ENCODE data around the gene HS3ST3A1.
"Not testable (repeated sequence)": the region's sequence is repeated elsewhere in the genome, so short reads cannot be mapped to it uniquely, and the experiment has no call there.

The HS3ST3A1 gene

GRCh38 chr17:13560935-13561334 is 40.8 kb downstream of the HS3ST3A1 start:
- Histone ChIP-seq H3K4me3 (ENCODE audit: low read depth in 1 of 2, low read length in 2 of 2) (no peak overlapping the region), H3K4me1 (ENCODE audit: control insufficient read depth in 1 of 2, insufficient read depth in 2 of 2, low read length in 2 of 2) (no peaks in the 10 kb centered on the region), H3K27ac (ENCODE audit: low read depth, low read length) (no peak overlapping the region), H3K9me3 (ENCODE audit: control insufficient read depth in 1 of 2, low read length in 2 of 2) (no peaks in the 10 kb centered on the region), H3K36me3 (ENCODE audit: control insufficient read depth in 1 of 2, insufficient read depth in 2 of 2, low read length in 2 of 2) (no peaks in the 10 kb centered on the region), H3K9ac (ENCODE audit: low read depth in 1 of 2, low read length in 2 of 2) (no peak overlapping the region), H3K27me3 (ENCODE audit: control insufficient read depth in 1 of 2, insufficient read depth in 2 of 2, low read length in 2 of 2) (no peaks in the 10 kb centered on the region)

DNA sequence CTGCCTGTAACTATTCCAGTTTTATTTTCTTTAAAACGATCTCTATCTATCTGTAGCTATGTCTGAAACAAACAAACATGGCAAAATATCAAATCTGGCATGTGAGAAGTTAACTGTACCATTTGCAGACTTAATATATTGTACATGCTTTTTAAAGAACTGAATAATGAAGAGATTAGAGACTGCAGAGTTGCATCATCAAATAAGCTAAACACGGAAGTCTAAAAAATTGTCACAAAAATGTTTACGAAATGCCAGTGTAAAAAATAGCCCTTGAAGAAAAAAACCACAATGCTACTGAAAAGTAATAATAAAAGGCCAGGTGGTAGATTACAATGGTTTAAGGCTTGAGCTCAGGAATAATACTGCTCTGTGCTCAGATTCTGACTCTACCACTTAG is 43.1 kb downstream of the HS3ST3A1 start:
- Histone ChIP-seq H3K27me3 (ENCODE audit: control insufficient read depth in 1 of 2, insufficient read depth in 2 of 2, low read length in 2 of 2) (no peaks in the 10 kb centered on the region), H3K27ac (ENCODE audit: low read depth, low read length) (no peak overlapping the region), H3K4me3 (ENCODE audit: low read depth in 1 of 2, low read length in 2 of 2) (no peak overlapping the region)

DNA sequence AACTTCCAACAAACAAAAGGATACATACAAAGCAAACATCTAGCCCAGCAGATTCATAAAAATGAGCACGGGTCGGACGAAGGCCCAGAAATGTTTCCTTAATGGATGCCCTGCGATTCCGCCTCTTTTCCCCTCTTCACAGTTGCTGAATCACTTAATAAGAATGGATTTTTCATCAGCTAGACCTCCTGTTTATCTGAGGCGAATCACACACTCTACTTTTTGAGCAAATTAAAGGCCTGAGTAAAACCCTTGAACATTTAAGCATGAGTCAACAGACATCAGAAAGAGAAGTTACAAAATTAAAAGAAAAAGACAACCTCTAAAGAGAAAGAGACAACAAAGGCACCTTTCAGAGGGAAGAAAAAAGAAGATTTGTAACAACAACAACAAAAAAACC is 44.7 kb downstream of the HS3ST3A1 start:
- Histone ChIP-seq H3K36me3 (ENCODE audit: control insufficient read depth in 1 of 2, insufficient read depth in 2 of 2, low read length in 2 of 2) (no peaks in the 10 kb centered on the region), H3K27me3 (ENCODE audit: control insufficient read depth in 1 of 2, insufficient read depth in 2 of 2, low read length in 2 of 2) (no peaks in the 10 kb centered on the region), H3K4me1 (ENCODE audit: control insufficient read depth in 1 of 2, insufficient read depth in 2 of 2, low read length in 2 of 2) (no peaks in the 10 kb centered on the region), H3K9ac (ENCODE audit: low read depth in 1 of 2, low read length in 2 of 2) (no peak overlapping the region), H3K27ac (ENCODE audit: low read depth, low read length) (no peak overlapping the region), H3K9me3 (ENCODE audit: control insufficient read depth in 1 of 2, low read length in 2 of 2) (no peaks in the 10 kb centered on the region), H3K4me3 (ENCODE audit: low read depth in 1 of 2, low read length in 2 of 2) (no peak overlapping the region)

More for the DNA sequence above, 43.1 kb downstream of the HS3ST3A1 start:
- no peaks in the 10 kb centered on the region for H3K9me3 ChIP-seq (ENCODE audit: control insufficient read depth in 1 of 2, low read length in 2 of 2)
- no peaks in the 10 kb centered on the region for H3K4me1 ChIP-seq (ENCODE audit: control insufficient read depth in 1 of 2, insufficient read depth in 2 of 2, low read length in 2 of 2)
- H3K36me3 ChIP-seq (ENCODE audit: control insufficient read depth in 1 of 2, insufficient read depth in 2 of 2, low read length in 2 of 2): no peaks in the 10 kb centered on the region
- no peak overlapping the region for H3K9ac ChIP-seq (ENCODE audit: low read depth in 1 of 2, low read length in 2 of 2)

DNA sequence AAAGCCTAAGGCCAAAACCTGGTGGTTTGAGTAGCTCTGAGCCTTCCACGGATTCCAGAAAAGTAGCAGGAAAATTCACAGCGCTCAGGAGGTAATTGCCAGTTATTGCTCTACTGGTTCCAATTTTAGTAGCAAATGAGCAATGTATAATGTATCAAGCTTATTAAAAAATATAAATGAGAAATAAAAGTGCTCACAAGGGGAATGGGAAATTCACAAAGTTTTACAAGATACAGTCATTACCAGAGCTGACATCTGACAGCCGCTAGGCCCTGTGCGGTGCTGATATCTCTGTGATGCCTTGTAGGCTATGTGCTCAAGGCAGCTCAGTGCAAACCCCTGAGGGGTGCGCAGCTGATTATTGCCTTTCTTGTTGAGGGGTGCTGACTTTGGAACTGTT is 47.5 kb downstream of the HS3ST3A1 start:
- H3K27me3 ChIP-seq (ENCODE audit: control insufficient read depth in 1 of 2, insufficient read depth in 2 of 2, low read length in 2 of 2): no peaks in the 10 kb centered on the region

GRCh38 chr17:13550291-13550690 is 51.4 kb downstream of the HS3ST3A1 start:
- Histone ChIP-seq H3K9me3 (ENCODE audit: control insufficient read depth in 1 of 2, low read length in 2 of 2) (no peaks in the 10 kb centered on the region), H3K27me3 (ENCODE audit: control insufficient read depth in 1 of 2, insufficient read depth in 2 of 2, low read length in 2 of 2) (no peaks in the 10 kb centered on the region), H3K4me3 (ENCODE audit: low read depth in 1 of 2, low read length in 2 of 2) (no peak overlapping the region), H3K9ac (ENCODE audit: low read depth in 1 of 2, low read length in 2 of 2) (no peak overlapping the region), H3K4me1 (ENCODE audit: control insufficient read depth in 1 of 2, insufficient read depth in 2 of 2, low read length in 2 of 2) (no peaks in the 10 kb centered on the region), H3K36me3 (ENCODE audit: control insufficient read depth in 1 of 2, insufficient read depth in 2 of 2, low read length in 2 of 2) (no peaks in the 10 kb centered on the region), H3K27ac (ENCODE audit: low read depth, low read length) (no peak overlapping the region)

More for the DNA sequence above, 47.5 kb downstream of the HS3ST3A1 start:
- Histone ChIP-seq H3K4me3 (ENCODE audit: low read depth in 1 of 2, low read length in 2 of 2) (no peak overlapping the region), H3K27ac (ENCODE audit: low read depth, low read length) (no peak overlapping the region), H3K4me1 (ENCODE audit: control insufficient read depth in 1 of 2, insufficient read depth in 2 of 2, low read length in 2 of 2) (no peaks in the 10 kb centered on the region), H3K9me3 (ENCODE audit: control insufficient read depth in 1 of 2, low read length in 2 of 2) (no peaks in the 10 kb centered on the region), H3K9ac (ENCODE audit: low read depth in 1 of 2, low read length in 2 of 2) (no peak overlapping the region), H3K36me3 (ENCODE audit: control insufficient read depth in 1 of 2, insufficient read depth in 2 of 2, low read length in 2 of 2) (no peaks in the 10 kb centered on the region)

- H3K36me3 ChIP-seq (ENCODE audit: control insufficient read depth in 1 of 2, insufficient read depth in 2 of 2, low read length in 2 of 2); H3K27me3 ChIP-seq (ENCODE audit: control insufficient read depth in 1 of 2, insufficient read depth in 2 of 2, low read length in 2 of 2); H3K9ac ChIP-seq (ENCODE audit: low read depth in 1 of 2, low read length in 2 of 2); H3K4me3 ChIP-seq (ENCODE audit: low read depth in 1 of 2, low read length in 2 of 2); H3K9me3 ChIP-seq (ENCODE audit: control insufficient read depth in 1 of 2, low read length in 2 of 2); H3K27ac ChIP-seq (ENCODE audit: low read depth, low read length); H3K4me1 ChIP-seq (ENCODE audit: control insufficient read depth in 1 of 2, insufficient read depth in 2 of 2, low read length in 2 of 2): not testable (repeated sequence)
Observed at GRCh38 chr17:13548576-13548975, 53.2 kb downstream of the HS3ST3A1 start.

DNA sequence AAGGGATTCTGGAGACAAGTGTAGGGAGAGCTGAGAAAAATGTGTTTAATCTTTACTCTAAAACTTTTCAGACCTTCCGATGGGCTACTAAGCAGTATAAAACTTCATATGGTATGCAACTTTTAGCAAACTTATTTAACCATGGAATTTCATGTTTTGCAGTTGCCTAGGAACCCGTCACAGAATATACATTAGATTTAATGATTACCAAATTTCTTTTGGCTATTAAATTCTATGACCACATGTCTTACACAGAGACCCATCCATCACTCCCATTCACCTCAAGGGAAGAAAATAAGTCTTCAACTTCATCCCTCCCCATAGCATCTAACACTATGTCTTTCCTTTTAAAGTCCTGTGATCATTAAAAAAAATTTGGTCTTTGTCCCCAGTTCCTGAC is 54.9 kb downstream of the HS3ST3A1 start:
- Histone ChIP-seq H3K27ac (ENCODE audit: low read depth, low read length) (no peak overlapping the region), H3K9me3 (ENCODE audit: control insufficient read depth in 1 of 2, low read length in 2 of 2) (no peaks in the 10 kb centered on the region), H3K36me3 (ENCODE audit: control insufficient read depth in 1 of 2, insufficient read depth in 2 of 2, low read length in 2 of 2) (no peaks in the 10 kb centered on the region), H3K4me1 (ENCODE audit: control insufficient read depth in 1 of 2, insufficient read depth in 2 of 2, low read length in 2 of 2) (no peaks in the 10 kb centered on the region), H3K4me3 (ENCODE audit: low read depth in 1 of 2, low read length in 2 of 2) (no peak overlapping the region), H3K27me3 (ENCODE audit: control insufficient read depth in 1 of 2, insufficient read depth in 2 of 2, low read length in 2 of 2) (no peaks in the 10 kb centered on the region), H3K9ac (ENCODE audit: low read depth in 1 of 2, low read length in 2 of 2) (no peak overlapping the region)

GRCh38 chr17:13545941-13546340 is 55.8 kb downstream of the HS3ST3A1 start:
- Histone ChIP-seq H3K9me3 (ENCODE audit: control insufficient read depth in 1 of 2, low read length in 2 of 2) (no peaks in the 10 kb centered on the region), H3K27me3 (ENCODE audit: control insufficient read depth in 1 of 2, insufficient read depth in 2 of 2, low read length in 2 of 2) (no peaks in the 10 kb centered on the region), H3K4me3 (ENCODE audit: low read depth in 1 of 2, low read length in 2 of 2) (no peak overlapping the region), H3K9ac (ENCODE audit: low read depth in 1 of 2, low read length in 2 of 2) (no peak overlapping the region), H3K27ac (ENCODE audit: low read depth, low read length) (no peak overlapping the region), H3K36me3 (ENCODE audit: control insufficient read depth in 1 of 2, insufficient read depth in 2 of 2, low read length in 2 of 2) (no peaks in the 10 kb centered on the region), H3K4me1 (ENCODE audit: control insufficient read depth in 1 of 2, insufficient read depth in 2 of 2, low read length in 2 of 2) (no peaks in the 10 kb centered on the region)

DNA sequence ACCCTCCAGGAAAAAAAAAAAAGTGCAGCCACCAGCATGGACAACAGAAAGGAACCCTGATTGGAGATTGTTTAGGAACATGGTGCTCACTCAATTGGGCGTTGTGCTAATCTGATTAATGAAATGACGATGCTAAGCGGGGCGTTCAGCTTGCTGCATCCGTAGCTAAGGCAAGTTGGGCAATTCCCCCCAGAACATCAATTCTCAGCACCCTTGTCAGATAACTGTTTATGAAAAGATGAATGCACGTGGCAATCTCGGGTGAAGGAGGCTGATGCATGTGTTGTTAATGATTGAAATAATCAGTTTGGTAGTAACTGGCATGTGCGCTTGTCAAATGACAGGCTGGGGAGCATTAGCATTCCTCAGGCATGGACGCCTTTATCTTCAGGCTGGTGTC is 57.0 kb downstream of the HS3ST3A1 start:
- no peaks in the 10 kb centered on the region for H3K36me3 ChIP-seq (ENCODE audit: control insufficient read depth in 1 of 2, insufficient read depth in 2 of 2, low read length in 2 of 2)
- no peak overlapping the region for H3K27ac ChIP-seq (ENCODE audit: low read depth, low read length)

GRCh38 chr17:13544292-13544691 is 57.4 kb downstream of the HS3ST3A1 start:
- Histone ChIP-seq H3K9me3 (ENCODE audit: control insufficient read depth in 1 of 2, low read length in 2 of 2) (no peaks in the 10 kb centered on the region), H3K9ac (ENCODE audit: low read depth in 1 of 2, low read length in 2 of 2) (no peak overlapping the region), H3K27ac (ENCODE audit: low read depth, low read length) (no peak overlapping the region), H3K27me3 (ENCODE audit: control insufficient read depth in 1 of 2, insufficient read depth in 2 of 2, low read length in 2 of 2) (no peaks in the 10 kb centered on the region), H3K4me3 (ENCODE audit: low read depth in 1 of 2, low read length in 2 of 2) (no peak overlapping the region), H3K4me1 (ENCODE audit: control insufficient read depth in 1 of 2, insufficient read depth in 2 of 2, low read length in 2 of 2) (no peaks in the 10 kb centered on the region), H3K36me3 (ENCODE audit: control insufficient read depth in 1 of 2, insufficient read depth in 2 of 2, low read length in 2 of 2) (no peaks in the 10 kb centered on the region)

More for the DNA sequence above, 57.0 kb downstream of the HS3ST3A1 start:
- no peaks in the 10 kb centered on the region for H3K9me3 ChIP-seq (ENCODE audit: control insufficient read depth in 1 of 2, low read length in 2 of 2)
- no peaks in the 10 kb centered on the region for H3K4me1 ChIP-seq (ENCODE audit: control insufficient read depth in 1 of 2, insufficient read depth in 2 of 2, low read length in 2 of 2)
- no peak overlapping the region for H3K4me3 ChIP-seq (ENCODE audit: low read depth in 1 of 2, low read length in 2 of 2)
- H3K9ac ChIP-seq (ENCODE audit: low read depth in 1 of 2, low read length in 2 of 2): no peak overlapping the region
- no peaks in the 10 kb centered on the region for H3K27me3 ChIP-seq (ENCODE audit: control insufficient read depth in 1 of 2, insufficient read depth in 2 of 2, low read length in 2 of 2)

- no peaks in the 10 kb centered on the region for H3K27me3 ChIP-seq (ENCODE audit: control insufficient read depth in 1 of 2, insufficient read depth in 2 of 2, low read length in 2 of 2)
- H3K4me1 ChIP-seq (ENCODE audit: control insufficient read depth in 1 of 2, insufficient read depth in 2 of 2, low read length in 2 of 2): no peaks in the 10 kb centered on the region
- no peaks in the 10 kb centered on the region for H3K9me3 ChIP-seq (ENCODE audit: control insufficient read depth in 1 of 2, low read length in 2 of 2)
- H3K36me3 ChIP-seq (ENCODE audit: control insufficient read depth in 1 of 2, insufficient read depth in 2 of 2, low read length in 2 of 2): no peaks in the 10 kb centered on the region
- no peak overlapping the region for H3K4me3 ChIP-seq (ENCODE audit: low read depth in 1 of 2, low read length in 2 of 2)
- no peak overlapping the region for H3K27ac ChIP-seq (ENCODE audit: low read depth, low read length)
- H3K9ac ChIP-seq (ENCODE audit: low read depth in 1 of 2, low read length in 2 of 2): no peak overlapping the region
Observed at GRCh38 chr17:13542636-13543035, 59.1 kb downstream of the HS3ST3A1 start.

Measured in duodenal mucosa (tissue), 2 donors.